ENCODE results near the gene AFDN.

The AFDN gene

DNA sequence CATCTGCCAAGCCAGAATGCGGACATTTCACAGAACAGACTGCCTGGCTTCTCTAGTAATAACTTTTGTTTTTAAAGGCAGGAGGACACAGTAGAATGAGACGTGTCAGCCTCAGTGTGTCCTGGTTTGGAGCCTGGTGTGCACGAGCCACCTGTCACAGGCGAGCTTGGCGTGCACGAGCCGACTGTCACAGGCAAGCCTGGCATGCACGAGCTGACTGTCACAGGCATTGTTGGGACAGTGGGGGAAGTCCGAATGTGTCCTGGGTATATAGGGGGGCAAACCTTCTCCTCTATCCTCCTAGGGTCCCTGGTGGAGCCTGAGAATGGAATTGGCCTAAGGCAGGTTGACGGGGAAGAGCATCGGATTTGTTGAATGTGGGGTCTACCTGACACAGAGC is 178.2 kb downstream of the AFDN start:
- H3K9me3 Mint-ChIP-seq = peaks cover 2% of the 10 kb centered on the region
- DNase-seq = no peak
- CTCF ChIA-PET = no interaction called here
- H3K27me3 Mint-ChIP-seq = no peaks in the 10 kb centered on the region
- H3K36me3 Mint-ChIP-seq = no peaks in the 10 kb centered on the region
- no peak overlapping the region for H3K27ac Mint-ChIP-seq
- H3K4me3 Mint-ChIP-seq = no peak overlapping the region
- no peaks in the 10 kb centered on the region for H3K4me1 Mint-ChIP-seq

DNA sequence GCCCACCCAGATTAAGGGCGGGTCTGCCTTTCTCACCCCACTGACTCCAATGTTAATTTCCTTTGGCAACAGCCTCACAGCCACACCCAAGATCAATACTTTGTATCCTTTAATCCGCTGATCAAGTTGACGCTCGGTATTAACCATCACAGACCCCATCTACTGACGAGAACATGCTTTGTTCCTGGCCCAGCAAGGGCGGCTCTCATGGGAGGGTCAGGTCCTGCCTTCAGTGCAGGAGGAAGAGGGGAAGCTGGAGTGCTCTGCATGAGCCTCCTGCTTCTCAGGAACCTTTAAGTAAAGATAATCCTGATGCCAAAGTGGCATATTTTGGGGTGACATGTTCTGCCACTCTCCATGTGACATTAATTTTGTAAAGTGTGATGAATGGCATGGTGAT is 179.1 kb downstream of the AFDN start:
- no peaks in the 10 kb centered on the region for H3K27me3 Mint-ChIP-seq

DNA sequence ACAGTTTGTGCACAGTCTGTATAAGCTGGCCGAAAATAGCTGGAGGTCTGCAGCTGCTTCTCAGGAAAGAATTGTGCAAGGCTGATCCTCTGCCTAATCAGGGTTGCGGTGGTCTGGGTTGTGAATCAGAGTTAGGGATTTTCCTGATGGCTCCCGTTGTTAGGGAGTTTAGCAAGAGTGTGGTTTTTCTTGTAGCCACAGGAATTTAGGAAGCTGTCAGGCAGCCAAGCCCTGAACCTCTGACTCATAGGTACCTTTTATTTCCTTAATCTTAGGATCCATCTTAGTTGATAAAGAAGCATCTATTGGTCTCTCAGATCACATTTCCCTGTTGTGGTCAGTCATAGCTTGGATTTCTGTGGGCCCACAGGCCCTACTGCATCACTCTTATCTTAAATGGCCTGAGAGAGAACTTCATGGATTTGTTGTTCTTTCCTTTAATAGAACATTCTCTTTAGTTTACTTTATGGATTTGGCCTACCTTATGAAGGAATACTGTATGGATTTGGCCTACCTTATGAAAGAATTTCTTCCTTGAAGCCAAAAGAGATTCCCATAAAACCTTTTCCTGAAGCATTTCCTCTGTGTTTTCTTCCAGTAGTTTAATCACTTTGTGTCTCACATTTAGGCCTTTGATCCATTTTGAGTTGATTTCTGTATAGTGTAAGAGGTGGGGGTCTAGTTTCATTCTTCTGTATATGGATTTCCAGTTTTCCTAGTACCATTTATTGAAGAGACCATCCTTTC is 181.1 kb downstream of the AFDN start:
- no peak for DNase-seq
- Mint-ChIP-seq H3K27me3 (no peaks in the 10 kb centered on the region), H3K36me3 (no peaks in the 10 kb centered on the region), H3K4me3 (no peak overlapping the region), H3K27ac (no peak overlapping the region), H3K9me3 (peaks cover 19% of the 10 kb centered on the region), H3K4me1 (no peaks in the 10 kb centered on the region)
- CTCF ChIA-PET = no interaction called here

More for the DNA sequence above, 179.1 kb downstream of the AFDN start:
- Mint-ChIP-seq H3K4me1 (no peaks in the 10 kb centered on the region), H3K9me3 (peaks cover 7% of the 10 kb centered on the region), H3K27ac (no peak overlapping the region), H3K4me3 (no peak overlapping the region), H3K36me3 (no peaks in the 10 kb centered on the region)
- no peak for DNase-seq
- CTCF ChIA-PET = no interaction called here

- CTCF ChIA-PET = no interaction called here
- H3K36me3 Mint-ChIP-seq = no peaks in the 10 kb centered on the region
These were observed 182.6 kb downstream of the AFDN start for GRCh38 chr6:168009331-168009730.

GRCh38 chr6:168011291-168011690 is 184.6 kb downstream of the AFDN start:
- no peaks in the 10 kb centered on the region for H3K36me3 Mint-ChIP-seq
- DNase-seq = no peak
- no peaks in the 10 kb centered on the region for H3K4me1 Mint-ChIP-seq
- no peaks in the 10 kb centered on the region for H3K27me3 Mint-ChIP-seq
- peaks cover 26% of the 10 kb centered on the region for H3K9me3 Mint-ChIP-seq
- H3K4me3 Mint-ChIP-seq = no peak overlapping the region
- CTCF ChIA-PET = no interaction called here
- no peak overlapping the region for H3K27ac Mint-ChIP-seq

More at GRCh38 chr6:168009331-168009730, 182.6 kb downstream of the AFDN start:
- no peaks in the 10 kb centered on the region for H3K4me1 Mint-ChIP-seq
- H3K9me3 Mint-ChIP-seq = peaks cover 20% of the 10 kb centered on the region
- no peak overlapping the region for H3K4me3 Mint-ChIP-seq
- H3K27ac Mint-ChIP-seq = no peak overlapping the region
- H3K27me3 Mint-ChIP-seq = no peaks in the 10 kb centered on the region
- no peak for DNase-seq

DNA sequence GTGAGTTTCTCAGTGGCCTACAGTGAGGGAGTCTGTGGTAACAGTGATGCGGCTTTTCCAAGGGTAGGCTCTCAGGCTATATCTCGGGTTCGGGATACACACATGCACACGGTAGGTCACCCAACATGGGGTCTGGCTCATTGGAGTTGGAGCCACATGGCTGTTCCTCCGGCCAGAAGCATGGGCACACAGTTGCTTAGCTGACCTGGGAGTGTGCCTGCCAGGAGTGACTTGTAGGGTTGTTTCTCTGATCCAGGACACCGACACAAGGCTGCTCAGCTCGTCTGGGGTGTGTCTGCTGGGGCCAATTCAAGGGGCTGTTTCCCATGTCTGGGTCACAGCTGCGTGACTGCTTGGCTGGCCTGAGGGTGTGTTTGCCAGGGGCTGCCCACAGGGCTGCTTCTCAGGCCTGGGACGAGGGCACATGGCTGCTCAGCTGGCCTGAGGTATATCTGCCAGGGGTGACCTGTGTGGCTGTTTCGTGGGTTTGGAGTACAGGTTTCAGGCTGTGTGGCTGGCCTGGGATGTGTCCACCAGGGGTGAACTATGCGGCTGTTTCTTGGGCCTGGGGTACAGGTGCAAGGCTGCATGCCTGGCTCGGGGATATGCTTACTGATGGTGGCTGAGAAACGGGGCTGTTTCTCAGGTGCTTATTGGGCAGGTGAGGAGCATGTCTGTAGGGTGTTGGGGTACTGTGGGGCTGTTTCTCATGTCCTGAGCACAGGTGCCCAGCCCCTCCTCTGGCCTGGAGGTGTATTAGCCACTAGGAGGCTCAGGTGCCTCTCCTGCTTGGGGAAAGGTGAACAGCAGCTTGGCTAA is 185.9 kb downstream of the AFDN start:
- Mint-ChIP-seq H3K27me3 (no peaks in the 10 kb centered on the region), H3K4me3 (no peak overlapping the region), H3K9me3 (peaks cover 26% of the 10 kb centered on the region)

DNA sequence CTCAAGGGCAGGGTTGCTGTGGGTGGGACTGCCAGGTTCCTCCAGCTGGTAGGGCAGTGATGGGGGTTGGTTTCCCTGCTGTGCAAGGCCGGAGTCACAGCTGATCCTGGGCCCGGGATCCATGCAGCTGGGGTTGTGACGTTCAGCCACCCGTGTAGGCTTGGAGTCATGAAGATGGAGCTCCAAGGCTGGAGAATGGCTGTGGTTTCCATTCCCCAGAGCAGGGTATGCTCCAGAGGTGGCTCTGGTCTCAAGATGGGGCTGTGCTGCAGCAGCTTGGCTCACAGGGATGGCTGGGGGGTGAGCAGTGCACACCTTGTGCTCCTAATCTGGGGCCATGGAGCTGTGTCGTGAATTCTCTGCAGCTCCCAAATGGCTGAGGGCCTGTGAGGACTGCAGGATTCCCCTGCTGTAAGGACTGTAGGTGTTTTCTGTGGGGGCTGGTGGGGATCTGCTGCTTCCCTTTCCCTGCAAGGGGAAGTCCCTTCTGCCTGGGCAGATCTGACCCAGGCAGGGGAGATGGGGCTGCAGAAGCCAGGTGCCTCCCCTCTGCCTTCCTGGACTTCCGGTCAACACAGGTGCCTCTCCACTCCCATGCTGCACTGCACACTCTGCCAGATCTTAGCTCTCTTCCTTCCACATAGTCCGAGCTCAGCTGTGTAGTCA is 186.7 kb downstream of the AFDN start:
- no peaks in the 10 kb centered on the region for H3K4me1 Mint-ChIP-seq
- H3K9me3 Mint-ChIP-seq = peaks cover 26% of the 10 kb centered on the region
- H3K36me3 Mint-ChIP-seq = no peaks in the 10 kb centered on the region
- H3K27me3 Mint-ChIP-seq = no peaks in the 10 kb centered on the region
- CTCF ChIA-PET = no interaction called here
- no peak overlapping the region for H3K27ac Mint-ChIP-seq
- no peak overlapping the region for H3K4me3 Mint-ChIP-seq
- no peak for DNase-seq

More for the DNA sequence above, 185.9 kb downstream of the AFDN start:
- Mint-ChIP-seq H3K36me3 (no peaks in the 10 kb centered on the region), H3K27ac (no peak overlapping the region), H3K4me1 (no peaks in the 10 kb centered on the region)
- DNase-seq = no peak
- CTCF ChIA-PET = no interaction called here

DNA sequence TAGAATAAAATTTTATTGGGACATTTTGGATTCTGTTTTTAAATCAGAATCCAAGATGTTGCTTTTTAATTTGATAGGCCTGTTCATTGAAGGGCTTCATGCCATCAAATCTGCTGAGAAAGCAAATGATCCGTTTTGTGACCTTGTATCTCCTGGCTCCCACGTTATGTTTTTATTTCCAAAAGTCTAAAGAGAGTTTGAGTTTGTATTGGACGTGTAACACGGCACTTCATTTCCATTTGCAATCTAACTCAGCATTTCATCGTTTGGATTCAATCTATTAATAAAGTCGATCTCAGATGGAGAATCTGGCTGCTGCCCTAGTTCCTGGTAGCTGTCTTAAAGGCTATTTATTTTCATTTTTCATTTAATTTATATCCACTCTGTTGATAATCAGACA is 187.7 kb downstream of the AFDN start:
- Mint-ChIP-seq H3K4me1 (no peaks in the 10 kb centered on the region), H3K36me3 (no peaks in the 10 kb centered on the region), H3K4me3 (no peak overlapping the region), H3K27me3 (no peaks in the 10 kb centered on the region), H3K9me3 (peaks cover 30% of the 10 kb centered on the region), H3K27ac (no peak overlapping the region)
- CTCF ChIA-PET = no interaction called here
- DNase-seq = no peak

- Mint-ChIP-seq H3K27ac (no peak overlapping the region), H3K36me3 (no peaks in the 10 kb centered on the region), H3K27me3 (no peaks in the 10 kb centered on the region), H3K4me3 (no peak overlapping the region), H3K4me1 (no peaks in the 10 kb centered on the region), H3K9me3 (peaks cover 30% of the 10 kb centered on the region)
- CTCF ChIA-PET = no interaction called here
- DNase-seq = no peak
These were observed 188.3 kb downstream of the AFDN start for GRCh38 chr6:168015009-168015408.

GRCh38 chr6:168015482-168016175 is 188.9 kb downstream of the AFDN start:
- H3K27me3 Mint-ChIP-seq = no peaks in the 10 kb centered on the region
- CTCF ChIA-PET = no interaction called here
- H3K36me3 Mint-ChIP-seq = no peaks in the 10 kb centered on the region
- DNase-seq = no peak
- H3K27ac Mint-ChIP-seq = no peak overlapping the region
- H3K4me1 Mint-ChIP-seq = no peaks in the 10 kb centered on the region
- H3K9me3 Mint-ChIP-seq = peaks cover 26% of the 10 kb centered on the region
- H3K4me3 Mint-ChIP-seq = no peak overlapping the region

DNA sequence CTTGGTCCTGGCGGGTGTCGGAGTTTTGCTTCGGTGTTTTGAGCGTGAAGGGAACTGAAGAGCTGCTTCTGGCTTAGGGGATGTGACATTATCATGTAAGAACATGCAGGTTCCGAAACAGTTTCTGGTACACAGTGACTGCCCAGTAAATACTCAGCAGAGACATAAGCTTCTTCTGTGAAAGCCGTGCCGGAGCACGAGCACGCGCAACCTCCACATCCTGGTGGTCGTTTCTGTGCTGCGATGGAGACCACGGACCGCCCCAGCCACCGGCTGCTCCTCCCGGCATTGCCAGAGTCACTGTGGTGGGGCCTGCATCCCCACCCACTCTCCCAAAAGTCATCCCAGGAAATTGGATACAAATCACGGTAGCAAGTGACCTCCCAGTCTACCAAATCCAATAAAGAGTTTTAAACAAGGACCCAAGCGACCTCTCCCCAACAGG is 189.5 kb downstream of the AFDN start:
- CTCF ChIA-PET = no interaction called here
- DNase-seq = no peak
- no peak overlapping the region for H3K4me3 Mint-ChIP-seq
- no peaks in the 10 kb centered on the region for H3K27me3 Mint-ChIP-seq
- no peak overlapping the region for H3K27ac Mint-ChIP-seq
- no peaks in the 10 kb centered on the region for H3K4me1 Mint-ChIP-seq
- peaks cover 22% of the 10 kb centered on the region for H3K9me3 Mint-ChIP-seq
- no peaks in the 10 kb centered on the region for H3K36me3 Mint-ChIP-seq

DNA sequence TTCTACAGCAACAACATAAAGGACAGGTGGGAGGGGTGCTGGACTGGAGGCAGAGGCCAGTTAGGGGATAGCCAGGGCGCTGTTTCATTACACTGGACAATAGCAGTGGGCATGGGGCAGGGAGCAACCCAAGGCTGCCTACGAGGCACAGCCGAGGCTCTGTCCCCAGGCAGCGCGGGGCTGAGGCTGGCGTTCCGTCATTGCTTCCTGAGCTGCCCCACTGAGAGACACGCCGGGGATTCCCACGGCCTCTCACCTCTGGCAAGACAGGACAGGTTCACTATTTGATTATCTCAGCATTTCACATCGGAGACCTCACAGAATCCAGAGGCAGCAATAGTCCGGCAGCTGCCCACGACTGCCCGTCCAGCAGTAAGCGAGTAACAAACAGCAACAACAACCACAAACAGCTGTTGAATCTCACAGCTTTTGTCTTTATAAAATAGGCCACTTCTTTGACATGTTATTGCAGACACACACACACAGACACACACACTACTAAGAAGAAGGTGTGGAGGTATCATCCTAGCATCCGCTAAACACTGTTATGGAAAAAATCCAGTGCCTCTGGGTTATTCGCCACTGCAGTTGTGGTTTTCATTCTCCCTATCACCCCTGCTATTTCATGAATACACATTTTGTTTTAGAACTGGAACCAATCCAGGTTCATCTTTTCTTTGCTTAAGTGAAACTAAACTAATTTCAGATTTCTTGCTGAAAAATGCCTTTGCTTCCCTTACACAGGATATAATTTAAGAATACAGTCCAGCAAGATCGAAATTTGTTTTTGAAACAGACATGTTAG is 190.2 kb downstream of the AFDN start:
- DNase-seq = no peak
- Mint-ChIP-seq H3K4me1 (no peaks in the 10 kb centered on the region), H3K9me3 (peaks cover 16% of the 10 kb centered on the region), H3K27ac (no peak overlapping the region), H3K4me3 (no peak overlapping the region), H3K27me3 (no peaks in the 10 kb centered on the region), H3K36me3 (no peaks in the 10 kb centered on the region)
- CTCF ChIA-PET = no interaction called here

DNA sequence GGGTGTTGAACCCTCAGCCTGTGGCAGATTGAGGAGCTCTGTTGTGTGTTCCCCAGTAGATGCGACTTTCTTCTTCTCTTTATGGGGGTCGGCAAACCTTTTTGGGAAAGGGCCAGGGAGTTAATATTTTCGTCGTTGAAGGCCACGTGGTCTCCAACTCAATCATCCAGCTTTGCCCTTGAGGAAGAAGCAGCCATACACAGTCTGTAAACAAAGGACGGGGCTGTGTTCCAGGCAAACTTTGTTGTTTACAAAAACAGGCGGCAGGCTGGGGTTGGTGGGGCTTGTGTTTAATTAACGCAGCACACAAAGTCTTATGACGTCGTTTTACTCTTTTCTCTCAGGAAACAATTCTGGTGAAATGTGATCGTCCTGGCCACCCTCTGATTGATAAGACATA is 190.9 kb downstream of the AFDN start:
- CTCF ChIA-PET = no interaction called here
- H3K4me3 Mint-ChIP-seq = no peak overlapping the region
- H3K27ac Mint-ChIP-seq = no peak overlapping the region
- H3K9me3 Mint-ChIP-seq = peaks cover 11% of the 10 kb centered on the region
- no peaks in the 10 kb centered on the region for H3K27me3 Mint-ChIP-seq
- H3K4me1 Mint-ChIP-seq = no peaks in the 10 kb centered on the region
- no peak for DNase-seq
- no peaks in the 10 kb centered on the region for H3K36me3 Mint-ChIP-seq

DNA sequence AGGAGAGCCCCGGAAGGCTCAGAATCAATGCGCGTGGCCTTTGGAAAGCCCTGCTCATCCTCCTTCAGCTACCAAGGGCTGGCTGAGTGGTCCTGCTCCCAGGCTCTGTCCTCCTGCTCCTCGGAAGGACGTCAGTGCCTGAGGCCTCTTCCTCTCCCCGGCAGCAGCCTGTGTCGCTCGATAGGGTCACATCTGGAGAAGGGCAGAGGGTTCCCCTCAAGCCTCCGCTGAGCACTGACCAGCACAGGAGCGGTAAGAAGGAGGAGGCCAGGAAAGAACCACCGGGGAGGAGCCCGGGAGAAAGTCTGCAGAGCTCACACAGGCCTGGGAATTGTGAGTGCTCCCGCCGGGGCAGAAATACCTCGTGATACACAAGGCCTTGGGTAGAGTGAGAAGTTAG is 192.0 kb downstream of the AFDN start:
- CTCF ChIA-PET = no interaction called here
- DNase-seq = no peak
- H3K27ac Mint-ChIP-seq = no peak overlapping the region
- H3K36me3 Mint-ChIP-seq = no peaks in the 10 kb centered on the region
- H3K27me3 Mint-ChIP-seq = no peaks in the 10 kb centered on the region
- H3K4me3 Mint-ChIP-seq = no peak overlapping the region
- H3K4me1 Mint-ChIP-seq = no peaks in the 10 kb centered on the region
- peaks cover 11% of the 10 kb centered on the region for H3K9me3 Mint-ChIP-seq

Measured in activated naive CD4-positive, alpha-beta T cell treated with anti-CD3 and anti-CD28 coated beads, Interleukin-2, amount 10 ng/mL, durations not matched to agents 7 days and 5 days (primary cell).